ENCODE measurements around the gene SUSD4. TPM values are rescaled to one million over a fixed set of nuclear protein-coding genes. Genes with fewer than 3 reads are reported as not detected.

The SUSD4 gene
- 0.13 and 0.32 TPM in 2 replicates for total RNA-seq

DNA sequence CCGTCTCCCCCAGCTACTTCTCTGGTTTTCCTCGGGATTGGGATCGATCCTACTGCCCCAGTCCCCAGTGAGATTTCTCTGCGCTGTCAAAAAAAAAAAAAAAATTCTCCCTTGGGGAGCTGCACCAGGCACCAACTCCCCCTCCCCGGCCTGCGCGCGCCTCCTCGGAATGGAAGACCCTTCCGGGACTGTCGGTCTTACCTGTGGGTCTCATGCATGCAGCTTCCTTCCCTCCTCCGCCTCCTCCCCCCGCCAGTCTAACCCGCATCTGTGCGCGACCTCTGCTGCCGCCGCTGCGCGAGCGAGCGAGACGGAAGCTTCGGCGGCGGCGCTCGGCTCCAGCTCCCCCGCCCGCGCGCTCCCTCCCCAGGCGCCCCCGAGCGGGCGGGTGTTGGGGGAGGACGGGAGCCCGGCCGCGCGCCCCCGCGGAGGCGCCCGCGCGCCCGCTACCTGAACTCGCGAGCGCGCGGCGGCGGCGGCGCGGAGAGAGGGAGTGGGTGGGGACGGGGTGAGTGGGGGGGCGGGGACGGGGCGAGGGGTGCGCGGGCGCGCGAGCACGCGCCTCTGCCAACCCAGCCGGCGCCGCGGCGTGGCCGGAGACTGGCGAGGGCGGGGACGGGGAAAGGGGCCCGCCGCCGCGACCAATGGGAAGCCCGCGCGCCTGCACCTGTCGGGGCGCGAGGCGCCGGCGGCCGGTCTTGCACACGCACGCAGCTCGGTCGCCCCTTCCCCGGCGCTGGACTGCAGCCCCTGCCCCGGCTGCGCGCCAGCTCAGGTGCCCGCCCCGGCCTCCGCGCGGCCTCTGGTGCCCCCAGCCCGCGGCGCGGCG, at the start of gene SUSD4:
SUSD4 (minus strand) TSS at position 321 of the 829 bp plus-strand sequence. CDS start 751 bp downstream, outside the sequence.

GRCh38 chr1:223393275-223394214, 29.6 kb upstream of the SUSD4 start, which contains the start of gene CCDC185:
Gene CCDC185 (plus strand): TSS chr1:223393415. CDS start chr1:223393476, 61 bp downstream.

Small RNAs within 50 kb of the gene (small RNA-seq; reads per million reads assigned to genes)
- not detected for gene RNU4-57P

Other genes with a start within 250 kb of the SUSD4 start
- gene TLR5, start 220.9 kb downstream of the SUSD4 start, total RNA-seq, result 1.2 and 2.2 TPM in 2 replicates
- gene CCDC185, start 29.2 kb upstream of the SUSD4 start, total RNA-seq, result not detected in 2 replicates

Data from articular chondrocyte of knee joint (primary cell).